Central memory CD8-positive, alpha-beta T cell (primary cell): Measurements from ENCODE around the gene PCIF1.

Experiments
- ATAC-seq: fragments of 150-1000 bp; cut with Tn5 transposase; replicated peaks from 2 replicates; pipeline ENCODE4 v1.10.0; 2022; ENCODE audit warnings: mild to moderate bottlenecking, moderate FRiP score, moderate number of reproducible peaks; ENCODE audit not compliant: poor library complexity, severe bottlenecking; ENCODE audit errors: extremely low read depth
- DNase-seq, 2 donors: peaks; one replicate each; pipeline ENCODE4 v3.0.0; 2021; ENCODE audit warnings: low spot score in 2 of 2
- H3K27ac Mint-ChIP-seq: one replicate; pipeline ENCODE4 v1.8.0; 2022; ENCODE audit warnings: low read depth, mild to moderate bottlenecking, moderate library complexity, mixed read lengths
- H3K27me3 Mint-ChIP-seq: one replicate; pipeline ENCODE4 v1.8.0; 2022; ENCODE audit warnings: mixed read lengths
- H3K36me3 Mint-ChIP-seq: one replicate; pipeline ENCODE4 v1.8.0; 2022; ENCODE audit warnings: mild to moderate bottlenecking, moderate library complexity, mixed read lengths; ENCODE audit not compliant: insufficient read depth
- H3K4me1 Mint-ChIP-seq: one replicate; pipeline ENCODE4 v1.8.0; 2022; ENCODE audit warnings: mixed read lengths
- H3K4me3 Mint-ChIP-seq: one replicate; pipeline ENCODE4 v1.8.0; 2022; ENCODE audit warnings: mild to moderate bottlenecking, moderate library complexity, mixed read lengths
- H3K9me3 Mint-ChIP-seq: one replicate; pipeline ENCODE4 v1.8.0; 2022; ENCODE audit warnings: mixed read lengths

Gene PCIF1

DNA sequence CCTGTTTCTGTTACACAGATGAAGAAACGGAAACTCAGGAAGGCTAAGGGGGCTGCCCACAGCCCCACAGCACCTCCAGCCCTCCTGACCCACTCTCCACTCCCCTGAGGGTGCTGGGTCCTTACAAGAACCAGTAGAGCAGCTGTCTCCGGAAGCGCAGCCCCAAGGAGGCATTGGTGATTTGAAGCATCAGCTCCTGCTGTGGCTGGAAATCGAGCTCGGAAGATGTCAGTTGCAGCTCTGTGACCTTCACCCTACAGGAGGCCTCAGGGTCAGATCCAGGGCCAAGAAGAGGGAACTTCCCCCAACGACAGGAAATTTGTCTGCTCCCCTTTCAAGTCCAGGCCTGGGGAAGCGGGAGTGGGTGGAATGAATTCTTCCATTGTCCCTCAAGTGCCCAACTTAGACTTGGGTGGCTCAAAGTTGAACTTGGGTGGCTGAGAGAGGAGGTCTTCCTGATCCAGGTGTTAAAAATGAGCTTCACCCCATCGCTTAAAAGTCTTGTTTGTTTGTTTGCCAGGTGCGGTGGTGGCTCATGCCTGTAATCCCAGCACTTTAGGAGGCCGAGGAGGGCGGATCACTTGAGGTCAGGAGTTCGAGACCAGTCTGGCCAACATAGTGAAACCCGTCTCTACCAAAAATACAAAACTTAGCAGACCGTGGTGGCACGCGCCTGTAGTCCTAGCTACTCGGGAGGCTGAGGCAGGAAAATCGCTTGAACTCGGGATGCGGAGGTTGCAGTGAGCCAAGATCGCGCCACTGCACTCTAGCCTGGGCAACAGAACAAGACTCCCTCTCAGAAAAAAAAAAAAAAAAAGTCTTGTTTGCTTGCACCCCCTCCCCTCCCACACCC lies 24.4 kb upstream of the PCIF1 start:
- peaks cover 10% of the 10 kb centered on the region for H3K27me3 Mint-ChIP-seq
- ATAC-seq (no peak), DNase-seq (no peak)
- H3K4me1 Mint-ChIP-seq = peaks cover 9% of the 10 kb centered on the region
- H3K36me3 Mint-ChIP-seq = peaks cover 4% of the 10 kb centered on the region
- peak overlapping the region; percentile 66 for H3K4me3 Mint-ChIP-seq
- peak overlapping the region; percentile 64 for H3K27ac Mint-ChIP-seq
- no peaks in the 10 kb centered on the region for H3K9me3 Mint-ChIP-seq

DNA sequence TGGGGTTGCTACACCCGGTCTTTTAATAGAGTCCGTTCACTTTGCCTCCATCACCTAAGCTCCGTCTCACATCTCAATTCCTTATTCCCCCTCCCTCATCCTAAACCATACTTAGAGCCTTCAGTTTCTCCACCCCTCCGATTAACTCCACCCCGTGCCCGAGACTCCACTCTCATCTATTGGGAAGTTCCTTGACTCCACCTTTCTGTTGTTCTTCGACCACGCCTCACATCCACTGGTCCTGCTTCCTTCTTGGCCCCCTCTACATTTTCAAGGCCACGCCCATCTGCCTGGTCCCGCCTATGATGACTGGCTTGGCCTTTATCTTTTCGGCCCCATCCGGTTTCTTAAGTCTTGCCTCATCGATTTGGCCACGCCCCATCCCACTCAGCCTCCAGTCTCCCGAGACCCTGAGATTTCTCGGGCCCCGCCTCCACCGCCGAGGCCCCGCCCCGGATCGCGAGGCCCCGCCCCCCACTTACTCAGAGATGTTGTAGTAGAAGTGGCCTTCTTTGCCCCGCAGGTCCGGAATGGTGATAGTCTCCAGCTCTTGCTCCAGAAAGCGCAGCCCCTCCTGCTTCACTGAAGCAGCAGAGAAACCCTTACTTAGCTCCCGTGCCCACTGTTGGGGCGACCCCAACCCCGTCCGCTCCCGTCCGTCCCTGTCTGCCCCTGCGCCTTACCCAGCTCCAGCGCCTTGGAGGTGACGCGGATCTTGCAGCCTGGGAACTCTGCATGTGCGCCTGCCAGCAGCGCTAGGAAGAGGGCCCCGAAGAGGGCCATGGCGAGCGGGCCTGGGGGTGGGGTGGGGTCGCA lies 23.6 kb upstream of the PCIF1 start:
- H3K4me1 Mint-ChIP-seq = peaks cover 9% of the 10 kb centered on the region
- H3K4me3 Mint-ChIP-seq = peak overlapping the region; percentile 66
- H3K27ac Mint-ChIP-seq = peak overlapping the region; percentile 64
- DNase-seq (peak; percentile 85 to 87), ATAC-seq (peak; percentile 84)
- no peaks in the 10 kb centered on the region for H3K9me3 Mint-ChIP-seq
- H3K36me3 Mint-ChIP-seq = peaks cover 4% of the 10 kb centered on the region
- peaks cover 14% of the 10 kb centered on the region for H3K27me3 Mint-ChIP-seq

GRCh38 chr20:45911486-45912343 lies 22.8 kb upstream of the PCIF1 start, which contains the start of gene PLTP:
TSS of gene PLTP (minus strand) at chr20:45912155. CDS start at chr20:45911452, 703 bp downstream.
- Mint-ChIP-seq H3K36me3 (peaks cover 4% of the 10 kb centered on the region), H3K4me3 (peak within 1 kb of the TSS; percentile 66), H3K27ac (peak within 1 kb of the TSS; percentile 64), H3K27me3 (peaks cover 22% of the 10 kb centered on the region), H3K9me3 (no peaks in the 10 kb centered on the region), H3K4me1 (peaks cover 9% of the 10 kb centered on the region)
- DNase-seq (peak in 1 of 2 donors; percentile 16), ATAC-seq (no peak)

DNA sequence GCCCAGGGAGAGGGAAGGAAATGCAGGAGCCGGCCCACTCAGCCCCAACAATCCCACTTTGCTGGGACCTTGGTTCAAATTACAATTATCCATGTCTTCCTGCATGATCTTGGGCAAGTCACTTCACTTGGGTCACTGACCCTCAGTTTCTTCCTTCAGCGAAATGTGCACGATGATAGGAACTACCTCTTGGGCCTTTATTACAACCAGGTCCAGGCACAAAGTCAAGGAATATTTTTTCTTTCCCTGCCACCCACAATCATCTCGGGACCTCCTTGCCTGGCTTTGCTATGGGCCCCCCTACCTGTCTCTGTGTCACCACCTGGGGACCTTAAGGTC lies 22.2 kb upstream of the PCIF1 start:
- Mint-ChIP-seq H3K9me3 (no peaks in the 10 kb centered on the region), H3K4me3 (peak overlapping the region; percentile 66), H3K27me3 (peaks cover 28% of the 10 kb centered on the region), H3K36me3 (peaks cover 4% of the 10 kb centered on the region), H3K27ac (no peak overlapping the region), H3K4me1 (peaks cover 9% of the 10 kb centered on the region)
- DNase-seq (no peak), ATAC-seq (no peak)

DNA sequence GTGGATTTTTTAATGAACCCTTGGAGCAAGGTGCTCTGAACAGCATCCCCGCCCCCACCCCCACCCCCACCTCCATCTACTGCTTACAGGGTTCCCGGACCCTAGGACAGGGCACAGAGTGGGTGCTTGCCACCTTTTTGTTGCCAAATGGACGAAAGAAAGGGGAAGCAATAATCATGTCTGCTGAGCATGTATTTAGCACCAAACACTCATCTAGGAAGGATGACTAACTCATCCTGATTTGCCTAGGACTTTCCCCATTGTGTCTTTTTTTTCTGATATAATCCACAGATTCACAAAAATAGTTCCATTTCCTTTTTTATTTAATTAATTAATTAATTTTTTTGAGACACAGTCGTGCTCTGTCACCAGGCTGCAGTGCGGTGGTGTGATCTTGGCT lies 21.4 kb upstream of the PCIF1 start:
- DNase-seq (no peak), ATAC-seq (no peak)
- H3K9me3 Mint-ChIP-seq = no peaks in the 10 kb centered on the region
- no peak overlapping the region for H3K4me3 Mint-ChIP-seq
- peaks cover 36% of the 10 kb centered on the region for H3K27me3 Mint-ChIP-seq
- H3K4me1 Mint-ChIP-seq = peaks cover 9% of the 10 kb centered on the region
- peaks cover 4% of the 10 kb centered on the region for H3K36me3 Mint-ChIP-seq
- H3K27ac Mint-ChIP-seq = no peak overlapping the region

- Mint-ChIP-seq H3K4me3 (no peak overlapping the region), H3K36me3 (peaks cover 5% of the 10 kb centered on the region), H3K4me1 (no peaks in the 10 kb centered on the region), H3K27me3 (peaks cover 68% of the 10 kb centered on the region), H3K27ac (no peak overlapping the region), H3K9me3 (no peaks in the 10 kb centered on the region)
- no peak for DNase-seq
- ATAC-seq = no peak
These were observed 16.7 kb upstream of the PCIF1 start for GRCh38 chr20:45917790-45918141.

- no peak for DNase-seq
- Mint-ChIP-seq H3K27ac (no peak overlapping the region), H3K4me3 (no peak overlapping the region), H3K9me3 (no peaks in the 10 kb centered on the region), H3K36me3 (peaks cover 5% of the 10 kb centered on the region), H3K27me3 (peaks cover 68% of the 10 kb centered on the region), H3K4me1 (no peaks in the 10 kb centered on the region)
- no peak for ATAC-seq
These were observed 16.2 kb upstream of the PCIF1 start for GRCh38 chr20:45918182-45918737.

- no peak overlapping the region for H3K4me3 Mint-ChIP-seq
- H3K9me3 Mint-ChIP-seq = no peaks in the 10 kb centered on the region
- H3K4me1 Mint-ChIP-seq = no peaks in the 10 kb centered on the region
- peaks cover 68% of the 10 kb centered on the region for H3K27me3 Mint-ChIP-seq
- H3K27ac Mint-ChIP-seq = no peak overlapping the region
- ATAC-seq = no peak
- no peak for DNase-seq
- peaks cover 5% of the 10 kb centered on the region for H3K36me3 Mint-ChIP-seq
These were observed 15.5 kb upstream of the PCIF1 start for GRCh38 chr20:45918779-45919537.

DNA sequence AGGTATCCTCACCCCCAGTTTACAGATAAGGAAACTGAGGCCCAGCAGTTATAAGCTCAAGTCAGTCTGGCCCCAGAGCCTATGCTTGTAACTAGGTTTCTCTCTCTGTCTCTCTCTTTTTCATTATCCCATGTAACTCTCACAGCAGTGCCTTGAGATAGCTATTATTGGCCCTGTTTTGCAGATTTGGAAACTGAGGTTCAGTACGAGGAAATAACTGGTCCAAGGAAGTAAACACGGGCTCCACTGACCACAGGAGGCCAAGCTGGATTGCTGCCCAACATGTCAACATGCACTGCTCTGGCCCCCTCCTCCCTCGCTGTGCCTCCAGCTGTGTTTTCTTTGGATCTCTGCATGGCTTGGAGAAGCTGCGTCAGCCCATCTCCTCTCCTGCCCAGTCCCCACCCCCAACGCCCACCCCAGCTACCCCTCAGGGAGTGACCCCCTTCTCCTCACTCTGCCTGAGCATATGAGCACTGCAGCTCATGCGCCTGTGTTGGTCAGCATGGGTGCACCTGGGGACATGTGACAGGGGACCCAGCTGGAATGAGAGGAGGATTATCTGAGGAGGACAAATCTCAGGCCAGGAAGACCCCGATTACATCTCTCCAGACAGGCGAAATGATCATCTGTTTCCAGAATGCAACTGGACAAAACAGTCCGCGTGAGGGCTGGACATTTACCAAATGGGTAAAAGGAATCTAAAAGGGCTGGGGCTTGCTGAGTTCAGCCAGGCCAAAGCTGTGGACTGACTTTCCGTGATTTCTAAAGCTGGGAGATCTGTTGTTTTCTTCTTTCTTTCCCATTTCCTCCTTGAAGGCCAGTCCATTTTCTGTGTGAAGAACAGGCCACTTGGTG lies 14.7 kb upstream of the PCIF1 start:
- Mint-ChIP-seq H3K4me1 (no peaks in the 10 kb centered on the region), H3K27ac (no peak overlapping the region), H3K27me3 (peaks cover 61% of the 10 kb centered on the region), H3K36me3 (peaks cover 2% of the 10 kb centered on the region), H3K4me3 (no peak overlapping the region), H3K9me3 (no peaks in the 10 kb centered on the region)
- no peak for ATAC-seq
- DNase-seq = no peak

DNA sequence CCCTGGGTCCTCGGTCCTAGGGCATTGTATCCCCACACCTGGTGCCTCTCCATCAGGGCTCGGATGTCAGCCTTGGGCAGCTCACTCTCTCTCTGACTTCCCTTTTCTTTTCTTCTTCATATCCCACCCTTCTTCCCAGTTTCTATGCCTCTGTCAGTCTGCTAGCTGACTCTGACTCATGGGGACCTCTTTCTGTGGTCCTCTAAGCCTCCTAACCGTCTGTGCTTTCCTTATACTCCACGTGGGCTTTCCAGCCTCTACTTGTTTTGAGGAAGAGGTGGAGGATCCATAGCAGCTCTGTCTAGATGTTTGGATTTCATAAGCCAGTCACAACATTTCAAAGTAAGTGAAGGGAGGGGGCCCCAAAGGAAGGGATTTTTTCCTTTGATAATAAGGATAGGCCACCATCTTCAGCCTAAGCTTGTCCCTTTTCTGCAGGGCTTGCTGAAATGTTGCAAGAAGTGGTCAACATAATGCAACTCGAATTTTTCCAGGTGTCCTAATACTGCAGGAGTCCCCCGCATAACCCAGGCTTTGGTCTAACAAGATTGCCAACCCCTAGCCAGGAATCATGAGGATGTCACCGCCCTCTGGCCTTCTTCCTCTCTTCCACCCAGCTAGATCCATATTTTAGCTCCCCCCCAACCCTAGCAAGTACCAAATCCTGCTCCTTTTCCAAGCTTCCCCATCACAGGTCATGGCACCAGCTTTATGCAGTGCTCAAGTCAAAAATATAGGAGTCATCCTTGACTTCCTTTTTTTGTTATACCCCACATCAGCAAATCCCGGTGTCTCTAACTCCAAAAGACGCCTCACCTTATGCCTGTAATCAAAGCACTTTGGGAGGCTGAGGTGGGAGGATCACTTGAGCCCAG lies 13.8 kb upstream of the PCIF1 start:
- H3K4me3 Mint-ChIP-seq = no peak overlapping the region
- H3K27me3 Mint-ChIP-seq = peaks cover 56% of the 10 kb centered on the region
- H3K4me1 Mint-ChIP-seq = no peaks in the 10 kb centered on the region
- no peak overlapping the region for H3K27ac Mint-ChIP-seq
- peaks cover 2% of the 10 kb centered on the region for H3K36me3 Mint-ChIP-seq
- DNase-seq = no peak
- no peak for ATAC-seq
- no peaks in the 10 kb centered on the region for H3K9me3 Mint-ChIP-seq
